GM19463 (cell line): ENCODE data around the gene LRRC4B.
"Not testable (repeated sequence)": the region's sequence is repeated elsewhere in the genome, so short reads cannot be mapped to it uniquely, and the experiment has no call there.

Experiments
- ATAC-seq: cut with Tn5 transposase; IDR thresholded peaks from one replicate; pipeline ENCODE4 v1.9.1; 2021; ENCODE audit warnings: mild to moderate bottlenecking, moderate library complexity; ENCODE audit not compliant: unreplicated experiment

LRRC4B gene, protein sequence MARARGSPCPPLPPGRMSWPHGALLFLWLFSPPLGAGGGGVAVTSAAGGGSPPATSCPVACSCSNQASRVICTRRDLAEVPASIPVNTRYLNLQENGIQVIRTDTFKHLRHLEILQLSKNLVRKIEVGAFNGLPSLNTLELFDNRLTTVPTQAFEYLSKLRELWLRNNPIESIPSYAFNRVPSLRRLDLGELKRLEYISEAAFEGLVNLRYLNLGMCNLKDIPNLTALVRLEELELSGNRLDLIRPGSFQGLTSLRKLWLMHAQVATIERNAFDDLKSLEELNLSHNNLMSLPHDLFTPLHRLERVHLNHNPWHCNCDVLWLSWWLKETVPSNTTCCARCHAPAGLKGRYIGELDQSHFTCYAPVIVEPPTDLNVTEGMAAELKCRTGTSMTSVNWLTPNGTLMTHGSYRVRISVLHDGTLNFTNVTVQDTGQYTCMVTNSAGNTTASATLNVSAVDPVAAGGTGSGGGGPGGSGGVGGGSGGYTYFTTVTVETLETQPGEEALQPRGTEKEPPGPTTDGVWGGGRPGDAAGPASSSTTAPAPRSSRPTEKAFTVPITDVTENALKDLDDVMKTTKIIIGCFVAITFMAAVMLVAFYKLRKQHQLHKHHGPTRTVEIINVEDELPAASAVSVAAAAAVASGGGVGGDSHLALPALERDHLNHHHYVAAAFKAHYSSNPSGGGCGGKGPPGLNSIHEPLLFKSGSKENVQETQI

DNA sequence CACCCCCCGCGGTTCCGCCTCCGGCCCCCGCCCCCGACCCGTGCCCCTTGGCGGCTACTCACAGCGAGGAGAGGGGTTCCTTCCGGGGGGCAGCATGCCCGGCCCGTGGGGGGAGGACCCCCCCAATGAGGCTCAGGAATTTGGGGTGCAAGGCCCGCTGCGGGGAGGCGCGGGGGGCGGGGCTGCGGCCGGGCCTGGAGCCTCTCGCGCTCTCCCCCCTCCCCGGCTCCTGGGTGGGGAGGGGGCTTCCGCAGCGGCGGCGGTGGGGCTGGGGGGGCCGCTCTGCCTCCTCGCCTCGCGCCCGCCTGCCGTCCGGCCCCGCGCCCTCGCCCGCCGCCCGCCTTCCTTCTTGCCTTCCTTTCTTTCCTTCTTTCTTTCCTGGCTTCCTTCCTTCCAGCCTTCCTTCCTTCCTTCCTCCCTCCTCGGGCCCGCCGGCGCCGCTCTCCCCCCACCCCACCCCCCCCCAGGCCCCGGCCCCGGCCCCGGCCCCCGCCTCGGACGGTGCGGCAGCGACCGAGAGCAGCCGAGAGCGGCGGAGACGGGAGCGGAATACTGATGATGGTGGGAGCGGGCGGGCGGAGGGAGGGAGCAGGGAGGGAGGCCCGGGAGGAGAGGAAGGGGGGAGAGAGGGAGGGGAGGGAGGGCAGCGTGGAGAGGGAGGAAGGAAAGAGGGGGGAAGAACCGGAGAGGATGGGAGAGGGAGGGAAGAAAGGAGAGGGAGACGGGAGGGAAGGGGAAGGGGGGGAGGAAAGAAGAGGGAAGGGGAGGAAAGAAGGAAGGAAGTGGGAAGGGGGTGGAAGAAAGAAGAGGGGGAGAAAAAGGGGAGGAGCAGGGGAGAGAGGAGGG lies at the start of gene LRRC4B:
TSS of gene LRRC4B (minus strand) at position 554 of the 846 bp plus-strand sequence. CDS start 19,597 bp downstream, outside the sequence.
- no peak for ATAC-seq

DNA sequence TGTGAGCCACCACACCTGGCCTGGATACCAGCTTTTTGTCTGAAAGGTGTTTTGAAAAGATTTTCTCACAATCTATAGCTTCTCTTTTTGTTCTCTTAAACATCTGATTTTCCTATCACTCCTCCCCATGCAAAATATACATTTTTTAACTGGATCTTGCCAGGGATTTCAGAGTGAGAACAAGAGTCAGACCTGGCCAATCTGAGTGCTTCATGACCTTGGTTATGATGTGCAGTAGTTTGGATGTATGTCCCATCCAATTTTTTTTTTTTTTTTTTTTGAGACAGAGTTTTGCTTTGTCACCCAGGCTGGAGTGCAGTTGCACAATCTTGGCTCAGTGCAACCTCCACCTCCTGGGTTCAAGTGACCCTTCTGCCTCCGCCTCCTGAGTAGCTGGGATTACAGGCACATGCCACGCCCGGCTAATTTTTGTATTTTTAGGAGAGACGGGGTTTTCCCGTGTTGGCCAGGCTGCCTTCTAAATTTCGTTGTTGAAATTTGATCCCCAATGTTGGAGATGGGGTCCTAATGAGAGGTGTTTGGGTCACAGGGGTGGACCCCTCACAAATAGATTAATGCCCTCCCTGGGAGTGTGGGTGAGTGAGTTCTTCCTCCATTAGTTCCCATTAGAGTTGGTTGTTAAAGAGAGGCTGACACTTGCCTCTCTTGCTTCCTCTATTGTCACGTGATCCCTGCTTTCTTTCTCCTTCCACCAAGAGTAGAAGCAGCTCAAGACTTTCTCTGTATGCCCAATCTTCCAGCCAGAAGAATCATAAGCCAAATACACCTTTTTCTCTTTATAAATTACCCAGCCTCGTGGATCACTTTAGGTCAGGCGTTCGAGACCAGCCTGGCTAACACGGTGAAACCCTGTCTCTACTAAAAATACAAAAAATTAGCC lies 44.5 kb upstream of the LRRC4B start:
- not testable (repeated sequence) for ATAC-seq

DNA sequence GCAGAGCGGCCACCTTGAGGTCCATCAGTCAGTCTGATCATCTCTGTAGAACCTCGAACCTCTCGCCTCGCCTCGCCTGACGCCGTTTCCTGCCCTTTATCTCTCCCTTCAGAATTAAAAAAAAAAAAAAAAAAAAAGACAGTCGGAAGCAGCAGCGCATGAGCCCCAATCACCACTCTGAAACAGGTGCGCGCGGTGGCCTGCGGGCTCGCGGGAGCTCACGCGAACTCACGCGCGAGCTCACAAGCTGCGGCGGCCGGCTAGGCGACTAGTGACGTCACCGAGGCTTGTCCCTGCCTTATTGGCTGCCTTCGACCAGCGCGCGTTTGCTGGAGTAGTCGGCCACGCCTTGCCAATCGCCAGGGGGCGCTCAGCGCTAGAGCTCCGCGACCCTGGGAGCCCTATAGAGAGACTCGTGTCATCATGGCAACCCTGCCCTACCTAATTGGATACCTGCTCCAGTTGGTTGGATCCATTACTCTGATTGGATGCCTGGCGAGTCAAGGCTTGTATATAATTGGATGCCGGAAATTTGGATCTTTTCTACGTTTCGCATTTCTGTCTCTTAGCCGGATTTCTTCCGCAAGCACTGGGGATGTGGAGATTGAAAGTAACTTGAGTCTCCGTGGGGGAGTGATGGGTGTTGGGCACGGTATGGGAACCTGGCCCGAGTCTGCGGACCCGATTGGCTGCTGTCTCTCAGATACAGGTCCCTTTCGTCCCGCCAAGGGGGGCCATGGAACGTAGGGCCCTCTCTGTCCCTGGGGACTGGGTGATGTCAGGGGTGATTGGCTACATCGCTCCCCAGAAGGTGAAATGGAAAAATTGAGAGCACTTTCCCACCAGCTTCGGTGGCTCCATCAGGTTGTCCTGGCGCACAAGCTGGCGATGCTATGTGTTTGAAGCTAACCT lies 39.9 kb upstream of the LRRC4B start:
- no peak for ATAC-seq

DNA sequence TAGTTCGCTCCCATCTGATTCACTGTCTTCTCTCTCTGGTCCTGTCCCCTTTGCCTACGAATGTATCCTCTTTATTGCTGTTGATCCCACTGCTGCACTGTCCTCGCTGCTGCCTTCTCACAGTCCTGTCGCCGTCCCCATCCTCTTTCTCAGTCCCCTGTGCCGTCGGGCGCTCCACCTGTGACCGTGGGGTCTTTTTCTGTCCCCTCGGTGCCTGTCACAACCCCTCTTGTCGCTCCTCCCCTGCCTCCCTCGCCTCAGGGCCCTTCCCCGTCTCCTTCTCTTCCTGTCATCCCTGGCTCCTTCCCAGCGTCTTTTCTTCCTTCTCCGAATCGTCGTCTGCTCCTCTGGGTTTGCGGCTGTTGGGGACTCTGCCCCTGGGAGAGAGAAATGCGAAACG lies 39.2 kb upstream of the LRRC4B start:
- ATAC-seq = no peak

DNA sequence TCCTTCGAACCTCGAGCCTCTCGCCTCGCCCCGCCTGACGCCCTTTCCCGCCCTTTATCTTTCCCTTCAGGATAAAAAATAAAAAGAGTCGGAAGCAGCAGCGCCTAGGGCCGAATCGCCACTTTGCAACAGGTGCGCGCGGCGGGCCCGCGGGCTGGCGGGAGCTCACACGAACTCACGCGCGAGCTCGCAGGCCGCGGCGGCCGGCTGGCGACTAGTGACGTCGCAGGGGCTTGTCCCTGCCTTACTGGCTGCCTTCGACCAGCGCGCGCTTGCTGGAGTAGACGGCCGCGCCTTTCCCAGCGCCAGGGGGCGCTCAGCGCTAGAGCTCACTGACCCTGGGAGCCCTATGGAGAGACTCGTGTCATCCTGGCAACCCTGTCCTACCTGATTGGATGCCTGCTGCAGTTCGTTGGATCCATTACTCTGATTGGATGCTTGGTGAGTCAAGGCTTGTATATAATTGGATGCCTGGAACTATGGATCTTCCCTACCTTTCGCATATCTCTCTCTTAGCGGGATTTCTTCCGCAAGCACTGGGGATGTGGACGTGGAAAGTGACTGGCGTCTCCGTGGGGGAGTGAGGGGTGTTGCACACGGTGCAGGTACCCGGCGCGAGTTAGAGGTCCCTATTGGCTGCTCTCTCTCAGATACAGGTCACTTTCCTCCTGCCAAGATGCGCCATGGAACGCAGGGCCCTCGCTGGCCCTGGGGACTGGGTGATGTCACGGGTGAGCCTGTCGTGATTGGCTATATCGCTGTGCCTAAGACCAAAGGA lies 38.0 kb upstream of the LRRC4B start:
- not testable (repeated sequence) for ATAC-seq

DNA sequence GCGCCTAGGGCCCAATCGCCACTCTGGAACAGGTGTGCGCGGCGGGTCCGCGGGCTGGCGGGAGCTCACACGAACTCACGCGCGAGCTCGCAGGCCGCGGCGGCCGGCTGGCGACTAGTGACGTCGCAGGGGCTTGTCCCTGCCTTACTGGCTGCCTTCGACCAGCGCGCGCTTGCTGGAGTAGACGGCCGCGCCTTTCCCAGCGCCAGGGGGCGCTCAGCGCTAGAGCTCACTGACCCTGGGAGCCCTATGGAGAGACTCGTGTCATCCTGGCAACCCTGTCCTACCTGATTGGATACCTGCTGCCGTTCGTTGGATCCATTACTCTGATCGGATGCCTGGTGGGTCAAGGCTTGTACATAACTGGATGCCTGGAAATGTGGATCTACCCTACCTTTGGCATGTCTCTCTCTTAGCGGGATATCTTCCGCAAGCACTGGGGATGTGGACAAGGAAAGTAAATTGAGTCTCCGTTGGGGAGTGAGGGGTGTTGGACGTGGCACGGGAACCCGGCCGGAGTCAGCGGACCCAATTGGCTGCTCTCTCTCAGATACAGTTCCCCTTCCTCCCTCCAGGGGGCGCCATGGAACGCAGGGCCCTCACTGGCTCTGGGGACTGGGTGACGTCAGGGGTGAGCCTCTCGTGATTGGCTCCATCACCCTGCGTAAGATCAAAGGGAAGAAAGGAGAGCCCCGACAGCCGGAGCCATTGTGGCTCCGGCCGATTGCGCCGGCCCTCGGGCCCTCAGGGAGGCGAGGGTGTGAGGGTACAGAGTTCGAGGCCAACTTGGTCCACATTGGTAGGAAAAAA lies 36.2 kb upstream of the LRRC4B start:
- ATAC-seq = not testable (repeated sequence)

DNA sequence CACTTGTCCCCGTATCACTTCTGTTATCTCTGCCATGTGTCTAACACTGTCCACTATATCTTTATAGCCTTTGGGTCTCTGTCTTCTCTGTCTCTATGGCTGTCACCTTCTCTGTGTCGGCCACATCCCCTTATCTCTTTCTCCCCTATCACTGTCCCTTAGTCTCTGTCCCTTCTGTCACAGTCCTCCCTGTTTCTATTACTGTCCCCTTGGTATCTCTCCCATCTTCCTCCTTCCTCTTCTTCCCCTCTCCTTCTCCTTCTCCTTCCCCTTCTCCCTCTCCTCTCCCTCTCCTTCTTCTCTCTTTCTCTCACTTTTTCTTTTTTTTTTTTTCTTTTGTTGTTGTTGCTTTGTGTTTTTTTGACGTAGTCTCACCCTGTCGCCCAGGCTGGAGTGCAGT lies 34.7 kb upstream of the LRRC4B start:
- ATAC-seq = no peak

DNA sequence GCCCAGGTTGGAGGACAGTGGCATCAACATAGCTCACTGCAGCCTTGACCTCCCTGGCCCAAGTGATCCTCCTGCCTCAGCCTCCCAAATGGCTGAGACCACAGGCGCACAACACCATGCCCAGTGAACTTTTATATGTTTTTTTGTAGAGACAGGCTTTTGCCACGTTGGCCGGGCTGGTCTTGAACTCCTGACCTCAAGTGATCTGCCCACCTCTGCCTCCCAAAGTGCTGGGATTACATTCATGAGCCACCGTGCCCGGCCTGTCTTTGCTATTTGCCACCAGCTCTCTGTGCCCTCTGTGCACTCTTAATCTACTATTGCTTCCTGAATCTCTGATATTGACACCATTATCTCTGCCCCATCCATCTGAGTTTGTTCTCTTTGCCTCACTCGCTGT lies 34.3 kb upstream of the LRRC4B start:
- no peak for ATAC-seq

DNA sequence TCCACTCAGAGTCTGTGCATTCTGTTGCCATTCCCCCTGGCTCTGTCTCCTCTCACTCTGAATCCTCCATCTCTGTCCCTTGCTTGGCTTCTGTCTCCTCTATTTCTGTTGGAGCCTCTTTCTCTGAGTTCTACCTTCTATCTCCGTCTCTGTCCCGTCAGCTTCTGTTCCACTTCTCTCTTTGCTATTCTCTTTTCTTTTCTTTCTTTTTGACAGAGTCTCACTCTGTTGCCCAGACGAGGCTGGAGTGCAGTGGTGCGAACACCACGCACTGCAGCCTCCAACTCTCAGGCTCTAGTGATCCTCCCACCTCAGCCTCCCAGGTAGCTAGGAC lies 33.8 kb upstream of the LRRC4B start:
- ATAC-seq = no peak

DNA sequence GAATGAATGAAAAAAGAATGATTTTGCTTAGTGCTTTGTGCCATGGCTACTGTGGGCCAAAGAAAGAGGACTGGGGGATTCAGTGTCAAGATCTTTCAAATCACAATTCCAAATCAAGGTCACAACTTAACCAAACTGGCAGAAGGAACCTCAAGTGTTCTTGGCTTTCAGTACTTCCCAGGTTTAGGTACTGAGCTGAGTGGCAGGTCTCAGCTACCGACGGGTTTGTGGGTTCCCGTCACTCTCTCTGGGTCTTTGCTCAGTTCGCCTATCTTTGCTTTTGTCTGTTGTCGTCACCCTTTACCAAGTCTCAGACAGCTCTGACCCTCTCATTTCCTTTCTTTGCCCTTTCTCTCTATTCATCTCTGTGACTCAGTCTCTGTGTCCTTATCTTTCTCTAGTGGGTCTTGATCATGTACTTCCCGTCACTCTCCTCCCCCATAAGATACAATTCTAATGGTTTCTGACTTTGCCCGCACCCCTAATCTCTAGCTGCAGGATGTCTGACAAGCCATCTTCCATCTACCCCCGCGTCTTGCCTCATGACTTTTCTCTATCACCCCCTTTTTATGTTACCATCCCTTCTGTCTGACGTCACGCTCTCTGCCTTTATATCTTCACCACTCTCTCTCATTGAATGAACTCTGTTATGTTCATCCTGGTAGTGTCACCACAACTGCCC lies 33.3 kb upstream of the LRRC4B start:
- ATAC-seq = no peak

DNA sequence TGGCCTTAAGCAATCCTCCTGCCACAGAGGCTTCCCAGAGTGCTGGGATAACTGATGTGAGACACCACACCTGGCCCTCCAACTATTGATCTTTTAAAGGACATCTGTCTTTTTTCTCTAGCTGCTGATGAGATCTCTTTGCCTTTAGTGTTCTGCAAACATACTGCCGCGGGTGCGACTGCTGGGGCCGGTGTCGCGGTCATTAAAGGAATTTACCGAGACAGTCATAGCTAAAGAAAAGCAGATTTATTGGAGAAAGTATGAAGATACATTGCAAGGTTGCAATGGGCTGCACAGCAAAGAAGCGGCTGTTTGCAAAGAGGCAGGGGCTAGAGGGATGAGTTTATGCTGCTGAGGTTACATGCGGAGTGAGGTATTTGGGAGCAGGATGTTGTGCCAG lies 31.2 kb upstream of the LRRC4B start:
- no peak for ATAC-seq

DNA sequence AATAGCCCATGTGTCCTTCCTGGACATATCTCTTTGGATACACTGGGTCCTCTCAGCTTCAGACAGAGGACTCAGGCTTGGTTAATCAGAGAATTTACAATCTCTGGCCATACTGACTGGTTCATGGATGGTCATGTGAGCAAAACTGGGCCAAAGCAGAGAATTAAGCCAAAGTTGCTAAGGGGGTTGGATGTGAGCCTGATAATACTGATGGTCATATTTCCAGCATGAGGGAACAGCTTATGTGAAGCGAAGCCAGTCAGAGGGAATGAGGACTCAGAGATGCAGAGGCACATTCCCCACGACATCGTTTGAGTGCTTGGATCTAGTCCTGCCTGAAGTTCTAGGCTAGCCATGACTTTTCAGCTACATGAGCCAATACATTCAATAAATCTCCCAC lies 22.0 kb upstream of the LRRC4B start:
- ATAC-seq = no peak

DNA sequence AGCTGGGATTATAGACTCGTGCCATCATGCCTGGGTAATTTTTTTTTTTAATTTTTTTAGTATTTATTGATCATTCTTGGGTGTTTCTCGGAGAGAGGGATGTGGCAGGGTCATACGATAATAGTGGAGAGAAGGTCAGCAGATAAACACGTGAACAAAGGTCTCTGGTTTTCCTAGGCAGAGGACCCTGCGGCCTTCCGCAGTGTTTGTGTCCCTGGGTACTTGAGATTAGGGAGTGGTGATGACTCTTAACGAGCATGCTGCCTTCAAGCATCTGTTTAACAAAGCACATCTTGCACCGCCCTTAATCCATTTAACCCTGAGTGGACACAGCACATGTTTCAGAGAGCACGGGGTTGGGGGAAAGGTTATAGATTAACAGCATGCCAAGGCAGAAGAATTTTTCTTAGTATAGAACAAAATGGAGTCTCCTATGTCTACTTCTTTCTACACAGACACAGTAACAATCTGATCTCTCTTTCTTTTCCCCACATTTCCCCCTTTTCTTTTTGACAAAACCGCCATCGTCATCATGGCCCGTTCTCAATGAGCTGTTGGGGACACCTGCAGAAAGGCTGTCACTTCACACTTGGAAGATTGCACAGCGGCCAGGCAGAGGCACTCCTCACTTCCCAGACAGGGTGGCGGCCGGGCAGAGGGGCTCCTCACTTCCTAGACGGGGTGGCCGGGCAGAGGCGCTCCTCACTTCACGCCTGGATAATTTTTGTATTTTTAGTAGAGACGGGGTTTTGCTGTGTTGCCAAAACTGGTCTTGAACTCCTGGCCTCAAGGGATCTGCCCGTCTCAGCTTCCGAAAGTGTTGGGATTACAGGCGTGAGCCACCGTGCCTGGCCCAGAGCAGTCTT lies 13.8 kb upstream of the LRRC4B start:
- ATAC-seq = not testable (repeated sequence)

DNA sequence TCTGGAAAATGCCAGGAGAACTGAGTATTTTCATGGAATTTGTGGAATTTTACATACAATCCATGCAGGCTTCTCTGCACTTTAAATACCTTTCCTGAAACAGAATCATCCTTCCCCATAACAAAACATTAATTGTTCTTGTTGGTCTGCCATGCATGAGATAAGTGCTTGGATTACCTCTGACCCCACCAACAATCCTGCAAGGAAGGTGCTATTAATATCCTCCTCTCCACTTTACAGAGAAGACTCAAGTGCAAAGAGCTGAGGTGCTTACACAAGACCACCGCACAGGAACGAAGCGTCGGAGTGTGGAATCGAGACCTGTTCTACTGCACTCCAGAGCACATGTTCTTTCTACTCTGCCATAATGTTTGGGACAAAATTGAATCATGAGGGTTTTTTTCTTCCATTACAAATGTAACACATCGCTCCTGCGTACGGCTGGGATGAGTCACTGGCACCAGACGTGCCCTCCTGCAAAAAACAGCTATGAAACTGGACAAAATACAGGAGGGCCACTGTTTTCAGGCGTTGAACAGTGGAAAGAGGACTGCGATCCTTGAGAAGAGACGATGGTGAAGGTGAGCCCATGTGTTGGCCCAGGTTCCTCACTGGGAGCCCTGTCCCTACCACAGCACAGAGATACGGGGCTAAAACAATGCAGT lies 12.9 kb upstream of the LRRC4B start:
- no peak for ATAC-seq

DNA sequence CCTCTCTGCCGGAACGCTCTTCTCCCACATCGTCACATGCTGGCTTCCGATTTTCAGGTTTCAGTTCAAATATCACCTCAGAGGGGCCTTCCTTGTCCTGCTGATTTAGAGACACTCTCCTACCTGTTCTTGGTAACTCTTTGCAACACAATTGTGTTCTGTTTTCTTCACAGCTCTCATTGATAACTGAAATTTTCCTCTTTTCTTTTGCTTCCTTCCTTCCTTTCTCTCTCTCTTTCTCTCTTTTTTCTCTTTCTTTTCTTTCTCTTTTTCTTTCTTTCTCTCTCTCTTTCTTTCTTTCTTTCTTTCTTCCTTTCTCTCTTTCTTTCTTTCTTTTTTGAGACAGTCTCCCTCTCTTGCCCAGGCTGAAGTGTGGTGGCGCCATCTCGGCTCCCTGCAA lies 12.0 kb upstream of the LRRC4B start:
- no peak for ATAC-seq

DNA sequence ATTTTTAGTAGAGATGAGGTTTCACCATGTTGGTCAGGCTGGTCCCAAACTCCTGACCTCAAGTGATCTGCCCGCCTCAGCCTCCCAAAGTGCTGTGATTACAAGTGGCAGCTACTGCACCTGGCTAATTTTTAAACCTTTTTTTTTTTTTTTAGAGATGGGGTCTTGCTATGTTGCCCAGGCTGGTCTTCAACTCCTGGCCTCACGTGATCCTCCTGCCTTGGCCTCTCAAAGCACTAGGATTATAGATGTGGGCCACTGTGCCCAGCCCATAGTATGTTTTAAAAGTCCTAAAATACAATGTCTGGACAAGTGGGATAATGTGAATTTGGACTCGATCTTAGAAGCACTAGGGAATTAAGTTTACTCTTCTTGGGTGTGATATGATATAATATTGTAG lies 8.5 kb upstream of the LRRC4B start:
- not testable (repeated sequence) for ATAC-seq
